GM12891 (cell line): ENCODE results near the gene FBXO31.
"Not testable (repeated sequence)": the region's sequence is repeated elsewhere in the genome, so short reads cannot be mapped to it uniquely, and the experiment has no call there.

Experiments used
- PAX5 ChIP-seq: IDR thresholded peaks from 2 replicates; pipeline ENCODE4 v1.6.1; 2011; ENCODE audit warnings: low read length, moderate library complexity, mild to moderate bottlenecking; ENCODE audit not compliant: insufficient read depth, severe bottlenecking
- POLR2A ChIP-seq: IDR thresholded peaks from 2 replicates; pipeline ENCODE4 v1.6.1; 2011; ENCODE audit warnings: low read depth, low read length, control low read depth
- POLR2AphosphoS5 ChIP-seq: IDR thresholded peaks from 2 replicates; pipeline ENCODE4 v1.6.1; 2011; ENCODE audit warnings: low read depth, low read length, control low read depth
- POU2F2 ChIP-seq: IDR thresholded peaks from 2 replicates; pipeline ENCODE4 v1.6.1; 2011; ENCODE audit warnings: low read depth, mild to moderate bottlenecking, control low read depth, low read length, moderate library complexity
- SPI1 ChIP-seq: IDR thresholded peaks from 2 replicates; pipeline ENCODE4 v1.6.1; 2011; ENCODE audit warnings: low read depth, low read length, control low read depth
- TAF1 ChIP-seq: IDR thresholded peaks from 2 replicates; pipeline ENCODE4 v1.6.1; 2011; ENCODE audit warnings: low read depth, low read length, control low read depth

GRCh38 chr16:87389914-87390313 is 6.3 kb upstream of the FBXO31 start:
- TF ChIP-seq SPI1, POLR2A, TAF1, POLR2AphosphoS5, PAX5, POU2F2: not testable (repeated sequence)
